HG03354 (cell line): ENCODE measurements around the gene DPP9.
"Not testable (repeated sequence)": the region's sequence is repeated elsewhere in the genome, so short reads cannot be mapped to it uniquely, and the experiment has no call there.

Source experiments
- ATAC-seq: cut with Tn5 transposase; IDR thresholded peaks from one replicate; pipeline ENCODE4 v1.9.1; 2021; ENCODE audit warnings: mild to moderate bottlenecking; ENCODE audit not compliant: unreplicated experiment, poor library complexity, severe bottlenecking

Gene DPP9

DNA sequence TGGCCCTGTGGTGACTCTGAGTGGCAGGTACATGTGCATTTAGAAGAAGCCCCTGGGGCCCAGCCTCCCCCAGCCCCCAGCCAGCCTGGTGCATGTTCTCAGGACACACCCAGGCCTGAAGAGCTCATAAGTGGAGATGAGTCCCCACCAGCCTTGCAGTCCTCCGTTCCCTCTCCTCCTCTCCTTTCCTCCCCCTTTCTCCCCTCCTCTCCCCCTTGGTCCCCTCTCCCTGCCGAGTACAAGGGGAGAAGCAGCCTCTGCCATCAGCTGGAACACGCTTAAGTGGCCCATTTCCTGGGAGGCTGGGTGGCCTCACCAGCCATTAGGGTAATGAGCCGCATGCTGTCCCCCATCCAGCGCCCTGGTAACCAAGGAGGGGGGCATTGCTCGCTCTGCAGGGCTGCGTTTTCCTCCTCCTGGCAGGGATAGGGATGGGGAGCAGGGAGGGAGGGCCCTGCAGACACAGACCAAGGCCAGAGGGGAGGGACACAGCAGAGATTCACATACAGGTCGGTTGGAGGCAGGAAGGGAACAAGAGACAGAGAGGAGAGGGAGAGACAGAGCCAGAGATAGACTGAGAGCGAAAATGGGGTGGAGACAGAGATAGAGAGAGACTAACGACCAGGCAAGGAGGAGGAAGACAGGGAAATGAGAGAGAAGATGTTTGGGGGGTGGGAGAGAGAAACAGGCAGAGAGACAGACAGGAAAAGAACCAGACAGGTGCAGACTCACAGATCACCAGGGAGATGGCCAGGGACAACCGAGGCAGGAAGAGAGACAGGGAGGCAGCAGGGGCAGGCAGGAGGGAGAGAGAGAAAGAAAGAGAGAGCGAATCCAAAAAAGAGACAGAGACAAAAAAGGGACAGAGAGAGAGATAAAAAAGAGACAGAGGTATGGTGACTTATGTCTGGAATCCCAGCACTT is 19.3 kb upstream of the DPP9 start:
- no peak for ATAC-seq

DNA sequence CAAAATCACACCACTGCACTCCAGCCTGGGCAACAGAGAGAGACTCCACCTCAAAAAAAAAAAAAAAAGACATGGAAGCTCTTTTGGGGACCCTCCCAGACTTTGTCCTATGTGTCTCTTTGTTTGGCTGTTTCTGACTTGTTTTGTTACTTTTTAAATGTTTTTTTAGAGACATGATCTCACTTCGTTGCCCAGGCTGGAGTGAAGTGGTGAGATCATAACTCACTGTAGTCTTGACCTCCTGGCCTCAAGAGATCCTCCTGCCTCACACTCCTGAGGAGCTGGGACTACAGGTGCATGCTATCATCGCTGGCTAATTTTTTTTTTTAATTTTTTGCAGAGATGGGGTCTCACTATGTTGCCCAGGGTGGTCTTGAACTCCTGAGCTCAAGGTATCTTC is 16.4 kb upstream of the DPP9 start:
- ATAC-seq = no peak

DNA sequence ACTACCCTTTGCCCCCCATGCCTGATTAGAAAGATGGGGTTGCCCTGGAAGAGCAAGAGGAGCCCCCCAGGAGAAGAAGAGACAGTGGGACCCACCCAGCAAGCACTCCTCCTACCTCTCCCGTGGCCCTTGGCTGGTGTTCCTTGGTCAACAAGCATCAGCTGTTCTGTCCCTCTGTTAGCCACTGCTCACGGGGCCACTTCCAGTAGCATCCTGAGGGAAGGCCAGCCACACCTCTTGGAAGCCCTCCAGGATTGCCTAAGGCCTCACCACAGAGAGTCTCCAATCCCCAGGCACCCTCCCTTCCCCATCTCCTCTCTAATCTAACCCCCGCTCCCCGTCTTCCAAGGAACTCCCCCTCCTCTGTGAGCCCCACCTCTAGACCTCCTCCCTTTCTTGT is 15.1 kb upstream of the DPP9 start:
- no peak for ATAC-seq

DNA sequence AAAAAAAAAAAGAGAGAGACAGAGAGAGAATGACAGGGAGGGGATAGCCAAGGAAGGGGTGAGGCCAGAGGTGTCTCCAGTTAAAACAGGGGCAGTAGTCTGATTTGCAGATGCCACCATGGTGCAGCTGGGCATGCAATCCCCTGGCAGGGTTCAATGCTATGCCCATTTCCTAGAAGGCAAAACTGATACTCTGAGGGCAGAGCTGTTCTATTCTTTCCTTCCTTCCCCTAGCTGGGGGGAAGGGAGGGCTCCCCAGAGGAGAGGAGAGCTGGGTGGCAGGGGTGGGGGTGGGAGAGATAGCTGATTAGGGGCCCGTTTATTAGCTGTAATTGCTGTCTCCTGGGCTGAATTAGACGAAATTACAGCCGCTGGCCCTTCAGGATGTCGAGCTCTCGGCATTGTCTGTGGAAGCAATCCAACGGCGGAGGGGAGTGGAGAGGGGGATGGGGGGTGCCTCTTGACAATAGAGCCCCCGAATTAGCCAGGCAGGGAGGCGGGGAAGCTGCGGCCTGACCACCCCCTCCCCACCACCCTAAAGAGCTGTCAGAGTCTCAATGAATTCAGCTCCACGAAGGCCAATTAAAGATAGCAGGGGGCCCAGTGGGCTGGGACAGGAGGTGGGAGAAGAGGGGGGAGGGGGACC is 14.4 kb upstream of the DPP9 start:
- no peak for ATAC-seq

DNA sequence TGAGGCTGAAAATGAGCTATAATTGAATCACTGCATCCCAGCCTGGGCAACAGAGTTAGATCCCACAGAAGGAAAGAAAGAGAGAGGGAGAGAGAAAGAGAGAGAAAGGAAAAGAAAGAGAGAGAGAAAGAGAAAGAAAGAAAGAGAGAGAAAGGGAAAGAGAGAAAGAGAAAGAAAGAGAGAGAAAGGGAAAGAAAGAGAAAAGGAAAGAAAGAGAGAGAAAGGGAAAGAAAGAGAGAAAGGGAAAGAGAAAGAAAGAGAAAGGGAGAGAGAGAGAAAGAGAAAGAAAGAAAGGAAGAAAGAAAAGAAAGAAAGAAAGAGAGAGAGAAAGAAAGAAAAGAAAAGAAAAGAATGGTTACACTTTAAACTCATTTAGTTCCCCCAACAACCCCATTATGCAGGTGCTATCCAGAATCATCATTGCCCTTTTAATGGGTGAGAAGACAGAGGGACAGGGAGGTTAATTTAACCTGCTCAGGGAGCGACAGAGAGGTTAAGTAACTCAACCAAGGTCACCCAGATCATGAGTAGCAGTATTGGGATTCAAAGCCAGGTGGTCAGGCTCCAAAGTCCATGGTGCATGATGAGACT is 10.2 kb upstream of the DPP9 start:
- ATAC-seq = no peak

DNA sequence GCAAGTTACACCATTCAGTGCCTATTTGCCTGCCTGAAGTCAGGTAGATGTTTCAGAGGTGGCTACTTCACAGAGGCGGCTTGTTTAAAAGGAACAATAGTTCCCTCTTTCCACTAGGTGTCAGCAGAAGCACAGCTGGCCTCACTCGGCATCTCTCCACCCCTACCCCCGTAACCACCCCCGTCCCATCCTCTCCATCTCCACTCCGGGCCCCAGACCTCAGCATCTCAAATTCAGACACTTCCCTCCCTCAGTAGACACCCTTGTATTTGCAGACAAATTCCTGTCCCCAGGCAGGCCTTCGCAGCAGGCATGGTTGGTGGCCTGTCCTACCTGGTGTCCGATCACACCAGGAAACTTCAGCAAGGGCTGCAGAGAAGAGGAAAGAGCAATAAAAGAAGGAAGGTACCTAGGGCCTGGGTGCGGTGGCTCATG is 9.1 kb upstream of the DPP9 start:
- ATAC-seq = no peak

DNA sequence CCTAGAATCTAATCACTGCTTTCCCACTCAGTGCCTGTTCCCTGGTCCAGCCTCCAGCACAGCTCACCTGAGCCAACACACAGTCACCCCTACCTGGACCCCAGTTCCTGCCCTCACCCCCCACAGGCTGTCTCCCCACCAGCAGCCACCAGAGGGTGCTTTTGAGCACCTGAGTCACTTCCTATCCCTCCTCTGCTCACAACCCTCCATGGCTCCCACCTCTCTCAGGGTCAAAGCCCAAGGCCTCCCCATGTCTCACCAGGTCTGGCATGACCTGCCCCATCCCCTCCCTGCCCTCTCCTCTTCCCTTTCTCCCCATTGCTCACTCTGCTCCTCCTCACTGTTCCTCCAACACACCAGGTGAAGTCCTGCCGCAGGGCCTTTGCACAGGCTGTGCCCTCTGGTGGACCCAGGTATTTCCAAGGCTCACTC is 7.1 kb upstream of the DPP9 start:
- no peak for ATAC-seq

DNA sequence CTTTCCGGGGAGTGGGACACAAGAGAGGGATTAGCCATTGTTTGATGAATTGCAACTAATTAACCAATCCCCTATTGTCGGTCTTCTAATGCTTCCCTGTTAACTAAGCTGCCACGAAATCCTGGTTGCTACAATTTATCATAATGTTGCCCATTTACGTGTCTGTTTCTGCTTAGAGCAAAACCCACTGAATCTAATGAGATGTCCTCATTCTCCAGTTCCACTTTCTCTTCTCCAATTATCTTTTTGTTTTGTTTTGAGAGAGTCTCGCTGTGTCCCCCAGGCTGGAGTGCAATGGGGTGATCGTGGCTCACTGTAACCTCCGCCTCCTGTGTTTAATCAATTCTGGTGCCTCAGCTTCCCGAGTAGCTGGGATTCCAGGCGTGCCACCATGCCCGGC is 5.2 kb upstream of the DPP9 start:
- no peak for ATAC-seq

DNA sequence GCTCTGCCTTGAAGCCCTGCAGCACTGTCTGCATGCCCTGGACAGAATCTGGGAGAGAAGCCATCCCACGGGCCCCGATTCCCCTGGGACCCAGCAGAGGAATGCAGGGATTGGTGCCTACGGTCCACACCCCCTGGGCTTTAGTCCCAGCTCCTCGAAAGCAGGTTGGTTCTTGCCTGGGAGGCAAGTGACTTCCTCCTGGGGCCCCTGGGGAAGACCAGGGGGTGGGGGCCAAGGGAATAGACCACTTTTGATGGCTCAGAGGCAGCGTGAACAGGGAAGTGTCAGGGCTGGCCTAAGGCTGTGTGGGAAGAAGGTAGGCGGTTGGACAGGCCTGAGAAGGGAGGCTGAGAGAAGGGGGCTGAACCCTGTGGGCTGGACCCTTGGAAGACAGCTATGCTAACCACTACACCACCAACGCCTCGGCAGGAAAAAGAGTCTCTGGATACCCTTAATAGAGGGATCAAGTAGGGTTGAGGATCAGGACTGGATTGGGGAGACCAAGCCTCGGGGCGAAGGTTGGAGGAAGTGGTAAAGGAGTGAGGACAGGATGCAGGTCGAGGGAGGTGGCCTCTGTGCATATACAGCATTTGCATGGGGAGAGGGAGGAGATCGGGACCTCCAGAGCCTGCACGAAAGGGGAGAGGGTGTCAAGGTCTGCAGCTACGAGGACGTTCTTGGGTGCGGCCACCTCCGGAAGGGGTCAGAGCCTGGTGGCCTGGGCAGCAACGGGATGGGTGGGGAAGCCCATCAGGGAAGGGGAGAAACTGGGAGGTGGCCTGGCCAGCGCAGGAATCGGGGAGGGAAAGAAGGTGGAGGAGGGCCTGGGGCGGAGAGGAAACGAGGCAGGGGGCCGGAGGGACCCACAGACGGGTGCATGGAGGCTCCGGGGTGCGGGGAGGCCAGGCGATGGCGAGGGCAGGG is 709 bp downstream of the DPP9 start:
- peak; percentile 15 for ATAC-seq

DNA sequence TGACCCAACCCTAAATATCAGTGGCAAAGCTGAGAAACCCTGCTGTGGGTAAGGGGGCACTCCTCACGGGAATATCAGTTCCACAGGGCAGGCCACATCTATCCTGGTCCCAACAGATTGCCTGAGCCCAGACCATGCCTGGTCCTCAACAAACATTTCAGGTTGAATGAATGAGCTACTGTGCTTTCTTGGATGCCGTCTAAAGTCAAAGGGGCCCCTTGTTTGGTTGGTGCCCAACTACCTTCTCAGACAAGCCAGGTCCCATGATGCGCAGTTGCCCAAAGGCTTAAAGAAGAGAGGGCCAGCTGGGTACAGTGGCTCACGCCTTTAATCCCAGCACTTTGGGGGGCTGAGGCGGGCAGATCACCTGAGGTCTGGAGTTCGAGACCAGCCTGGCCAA is 2.4 kb downstream of the DPP9 start:
- no peak for ATAC-seq

DNA sequence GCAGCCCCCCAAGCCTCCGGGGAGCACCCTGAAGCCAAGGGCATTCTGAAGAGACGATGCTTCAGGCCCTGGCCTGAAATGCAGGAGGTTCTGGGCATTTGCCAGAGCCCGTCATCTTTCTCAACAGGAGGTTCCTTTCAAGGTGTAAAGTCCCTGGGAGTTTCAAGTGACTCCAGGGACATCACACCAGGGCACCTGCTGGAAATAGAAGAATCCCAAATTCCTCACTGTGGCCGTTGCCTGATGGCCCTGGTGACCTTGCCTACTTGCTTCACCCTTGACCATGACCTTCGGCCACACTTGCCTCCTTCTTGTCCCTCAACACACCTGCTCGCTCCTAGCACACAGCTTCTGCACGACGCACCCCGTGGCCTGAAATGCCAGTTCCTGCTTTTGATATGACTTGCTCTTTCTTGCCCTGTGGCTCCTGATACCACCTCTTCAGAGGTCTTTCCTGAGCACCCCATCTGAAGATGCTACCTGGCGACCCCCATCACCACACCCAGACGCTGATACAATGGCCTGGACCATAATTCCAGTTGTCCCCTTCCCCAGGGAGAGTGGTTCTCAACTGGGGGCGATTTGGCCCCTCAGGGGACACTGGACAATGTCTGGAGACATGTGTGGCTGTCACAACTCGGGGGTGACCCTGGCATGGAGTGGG is 3.5 kb downstream of the DPP9 start:
- ATAC-seq = no peak

DNA sequence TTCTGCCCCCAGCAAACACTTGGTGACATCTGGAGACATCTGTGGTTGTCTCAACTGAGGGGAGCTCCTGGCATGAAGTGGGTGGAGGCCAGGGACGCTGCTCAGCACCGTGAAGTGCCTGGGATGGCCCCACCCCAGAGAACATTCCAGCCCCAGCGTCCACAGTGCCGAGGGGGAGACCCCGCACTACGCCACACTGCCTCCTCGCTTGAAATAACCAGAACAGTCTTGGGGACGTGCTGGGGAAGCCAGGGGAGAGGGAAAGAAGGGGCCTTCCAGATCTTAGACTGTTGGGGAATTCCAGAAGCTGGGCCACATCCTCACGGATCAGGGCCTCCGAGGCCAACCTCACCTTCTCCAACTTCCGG is 4.2 kb downstream of the DPP9 start:
- no peak for ATAC-seq

DNA sequence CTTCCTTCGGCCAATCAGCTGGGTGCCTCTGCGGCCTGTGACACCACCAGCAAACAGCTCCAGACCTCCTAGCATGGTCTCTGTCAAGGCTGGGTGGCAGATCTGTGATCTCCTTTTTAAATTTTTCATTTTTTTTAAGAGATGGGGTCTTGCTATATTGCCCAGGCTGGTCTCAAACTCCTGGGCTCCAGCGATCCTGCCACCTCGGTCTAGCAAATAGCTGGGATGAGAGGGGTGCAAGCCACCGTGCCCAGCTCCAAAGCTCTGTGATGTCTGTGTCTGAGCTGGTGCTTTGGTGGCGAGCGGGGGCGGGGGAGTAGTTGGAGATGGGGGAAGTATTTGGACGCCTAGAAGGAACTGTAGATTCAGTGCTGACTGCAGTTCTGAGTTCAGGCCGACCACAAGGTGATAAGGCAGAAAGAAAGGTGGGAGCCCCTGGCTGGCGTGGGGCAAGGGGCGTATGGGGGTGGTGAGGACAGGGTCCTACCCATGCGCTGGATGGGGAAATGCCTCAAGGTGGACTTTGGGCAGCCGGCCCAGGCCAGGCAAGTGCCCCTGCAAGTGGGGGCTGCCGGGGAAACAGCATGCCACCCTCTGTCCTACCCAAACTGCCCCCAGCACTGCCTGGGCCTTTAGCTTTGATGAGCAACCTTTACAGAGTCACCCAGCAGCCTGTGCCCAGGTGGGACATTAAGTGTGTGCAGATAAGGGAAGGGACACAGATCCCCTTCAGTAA is 5.5 kb downstream of the DPP9 start:
- ATAC-seq = no peak

DNA sequence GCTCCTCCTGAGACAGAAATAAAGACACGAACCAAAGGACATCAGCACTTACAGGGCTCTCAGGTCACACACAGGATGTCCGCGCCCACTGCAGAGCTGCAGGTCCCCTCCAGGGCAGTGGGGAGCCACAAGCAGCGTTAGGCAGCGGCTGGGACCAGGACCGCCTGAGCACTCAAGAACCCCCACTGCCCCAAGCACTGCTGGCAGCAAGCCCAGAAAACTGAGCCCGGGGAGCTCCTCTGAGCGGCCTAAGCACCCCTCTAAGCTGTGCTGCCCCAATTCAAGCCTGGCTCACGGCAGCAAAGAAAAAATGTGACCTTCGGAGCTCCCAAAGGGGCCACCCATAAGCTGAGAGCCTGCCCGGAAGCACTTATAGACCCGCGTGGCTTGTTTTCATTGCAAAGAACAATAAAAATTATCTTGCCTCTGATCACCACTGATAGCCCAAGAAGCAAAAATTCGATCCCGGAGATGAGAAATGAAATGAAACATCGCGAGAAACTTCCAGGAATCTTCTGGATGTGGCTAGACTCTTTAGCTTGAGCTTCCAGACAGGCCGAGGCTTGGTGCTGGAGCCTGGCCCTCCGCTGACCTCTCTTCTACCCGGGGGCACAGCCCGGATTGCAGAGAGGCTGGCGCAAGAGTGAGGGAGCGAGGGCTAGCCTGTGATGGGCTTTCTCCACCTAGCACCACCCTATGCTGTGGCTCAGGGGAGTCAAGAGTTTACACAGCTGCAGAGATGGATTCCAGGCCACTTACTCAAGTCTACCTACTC is 6.3 kb downstream of the DPP9 start:
- ATAC-seq = no peak

DNA sequence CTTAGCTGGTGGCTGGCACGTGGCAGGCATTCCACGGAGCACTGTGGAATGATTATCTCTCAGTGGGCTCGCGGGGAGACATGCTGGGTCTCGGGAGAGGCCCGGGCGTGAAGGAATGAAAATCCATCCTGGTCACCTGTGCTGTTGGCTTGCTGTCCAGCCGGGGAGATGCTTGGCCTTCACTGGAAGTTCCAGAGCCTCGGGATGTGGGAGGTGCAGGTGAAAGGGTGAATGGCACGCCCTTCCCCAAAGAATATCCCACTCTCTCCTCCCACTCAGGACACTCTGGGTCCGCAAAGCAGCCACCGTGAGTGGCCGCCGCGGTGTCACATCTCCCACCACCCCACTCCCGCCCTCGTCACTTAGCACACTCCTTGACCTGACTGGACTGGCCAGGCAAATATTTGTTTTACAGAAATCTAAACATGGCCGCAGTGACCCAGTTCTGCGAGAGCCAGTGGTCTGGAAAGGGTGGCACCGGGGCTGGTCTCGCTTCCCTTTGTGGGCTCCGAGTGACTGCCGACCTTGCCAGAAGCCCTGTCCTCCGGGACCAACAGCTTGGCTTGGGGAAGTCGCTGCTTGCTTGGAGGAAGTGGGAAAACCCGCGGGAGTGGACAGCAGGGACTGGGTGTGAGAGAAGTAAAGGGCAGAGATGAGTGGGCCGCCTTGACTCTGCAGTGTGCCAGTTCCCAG is 8.0 kb downstream of the DPP9 start:
- no peak for ATAC-seq

DNA sequence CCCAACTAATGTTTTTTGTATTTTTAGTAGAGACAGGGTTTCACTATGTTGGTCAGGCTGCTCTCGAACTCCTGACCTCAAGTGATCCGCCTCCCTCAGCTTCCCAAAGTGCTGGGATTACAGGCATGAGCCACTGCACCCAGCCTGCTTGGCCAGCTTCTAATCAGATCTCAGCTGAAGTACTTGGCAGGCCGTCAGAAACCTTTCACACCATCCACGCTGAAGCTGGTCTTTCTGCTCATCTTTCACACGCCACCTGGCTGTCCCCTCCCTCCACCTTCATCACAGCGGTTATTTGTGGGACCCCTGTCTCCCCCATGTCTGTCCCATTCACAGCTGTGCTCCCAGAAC is 8.5 kb downstream of the DPP9 start:
- ATAC-seq = not testable (repeated sequence)

DNA sequence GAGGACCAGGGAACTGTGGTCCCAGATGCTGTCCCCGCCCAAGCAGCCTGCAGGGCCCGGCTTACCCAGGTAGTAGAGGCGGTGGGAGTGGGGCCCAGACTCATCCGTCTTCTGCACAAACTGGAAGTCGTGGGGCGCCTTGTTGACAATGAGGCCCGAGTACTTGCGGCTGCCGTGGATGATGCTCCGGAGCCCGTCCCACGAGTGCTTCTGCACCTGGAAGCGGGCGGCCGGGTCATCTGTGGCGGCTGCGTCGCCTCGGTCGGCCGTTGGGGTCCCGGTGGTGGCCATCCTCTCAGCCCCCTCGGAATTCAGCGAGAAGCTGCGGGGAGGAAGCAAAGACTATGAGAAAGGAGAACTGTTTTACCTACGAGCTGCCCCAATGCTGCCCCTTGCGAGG is 9.6 kb downstream of the DPP9 start:
- ATAC-seq = no peak
